ENCODE results near the gene ZFP62.
"Not testable (repeated sequence)": the region's sequence is repeated elsewhere in the genome, so short reads cannot be mapped to it uniquely, and the experiment has no call there.

Gene ZFP62

DNA sequence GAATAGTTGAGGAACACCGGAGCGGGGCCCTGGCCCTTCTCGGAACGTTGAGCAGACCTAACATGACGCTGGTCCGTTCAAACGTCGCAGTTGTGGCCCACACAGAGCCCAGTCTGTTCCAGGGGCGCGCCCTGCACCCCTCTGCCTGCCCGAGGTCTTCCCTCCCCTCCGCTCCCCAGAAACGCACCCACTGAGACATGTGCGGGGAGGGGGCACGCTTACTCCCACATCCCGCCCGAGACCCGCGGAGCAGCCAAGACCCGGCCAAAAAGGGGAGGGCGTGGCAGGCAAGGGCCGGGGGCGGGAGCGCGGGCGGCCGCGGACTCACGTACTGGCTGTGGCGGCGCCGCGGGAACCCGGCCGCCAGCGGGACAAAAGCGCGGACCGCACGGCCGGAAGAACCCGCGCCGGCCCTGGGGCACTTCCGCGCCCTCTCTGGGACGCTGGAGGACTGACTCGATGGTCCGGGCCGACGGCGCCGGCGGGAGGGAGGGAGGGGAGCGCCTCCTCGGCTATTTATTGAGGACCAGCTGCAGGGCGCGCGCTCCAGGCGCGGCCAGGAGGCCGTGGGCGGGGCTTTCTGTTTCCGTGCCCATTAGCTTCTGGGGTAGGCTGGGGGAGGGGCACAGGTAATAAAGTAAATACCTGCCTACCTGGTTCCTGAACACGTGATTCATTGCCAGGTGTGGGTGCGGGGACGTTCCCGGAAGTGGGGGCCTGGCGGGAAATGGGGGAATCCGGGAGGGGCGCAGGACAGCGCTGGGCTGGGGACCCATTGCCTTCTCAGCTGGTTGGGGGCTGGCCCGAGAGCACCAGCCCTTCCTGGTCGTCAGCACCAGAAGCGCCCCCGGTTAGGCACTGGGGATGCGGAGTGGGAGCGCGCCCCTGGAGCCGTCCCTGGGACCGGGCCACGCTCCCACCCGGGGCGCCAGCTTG is at the start of gene ZFP62:
Gene ZFP62 (minus strand): TSS at position 390 of the 936 bp plus-strand sequence. CDS start 57 bp downstream, at position 333.
- DNase-seq, result peak; percentile 42

DNA sequence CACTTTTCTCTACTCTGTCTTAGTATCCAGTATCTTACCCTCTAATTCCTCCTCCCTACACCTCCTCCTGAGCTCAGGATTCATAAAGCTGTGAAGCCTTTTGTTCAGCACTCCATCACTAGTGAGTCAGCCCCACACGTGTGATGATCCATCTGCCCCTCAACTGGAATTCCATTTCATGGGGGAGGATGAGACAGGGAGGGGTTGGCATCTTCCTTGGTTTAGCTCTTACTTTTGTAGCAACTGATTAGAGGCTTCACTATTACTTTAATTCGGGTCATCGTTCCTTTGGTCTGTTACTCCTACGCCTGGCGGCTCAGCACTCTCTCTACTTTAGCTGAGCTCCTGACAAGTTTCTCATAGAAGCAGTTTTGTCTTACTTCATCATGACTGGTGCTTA is 49.7 kb upstream of the ZFP62 start:
- DNase-seq, result no peak

DNA sequence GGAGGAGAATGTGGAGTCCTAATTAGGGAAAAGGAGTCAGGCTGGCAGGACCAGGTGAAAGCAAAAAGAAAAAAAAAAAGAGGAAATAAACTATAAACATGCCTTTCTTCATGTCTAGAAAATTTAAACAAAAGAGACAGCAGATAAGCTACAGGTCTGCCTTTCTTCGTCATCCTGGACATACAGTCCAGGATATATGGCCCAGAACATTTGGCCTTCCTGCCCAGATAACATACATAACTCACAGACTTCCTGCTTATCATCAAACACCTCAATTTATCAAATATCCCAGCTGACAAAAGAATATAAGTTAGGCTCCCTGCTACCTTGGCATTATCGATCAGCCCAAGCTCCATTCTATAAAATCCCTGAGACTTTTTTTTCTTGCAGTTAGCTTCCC is 49.1 kb upstream of the ZFP62 start:
- DNase-seq, result no peak

DNA sequence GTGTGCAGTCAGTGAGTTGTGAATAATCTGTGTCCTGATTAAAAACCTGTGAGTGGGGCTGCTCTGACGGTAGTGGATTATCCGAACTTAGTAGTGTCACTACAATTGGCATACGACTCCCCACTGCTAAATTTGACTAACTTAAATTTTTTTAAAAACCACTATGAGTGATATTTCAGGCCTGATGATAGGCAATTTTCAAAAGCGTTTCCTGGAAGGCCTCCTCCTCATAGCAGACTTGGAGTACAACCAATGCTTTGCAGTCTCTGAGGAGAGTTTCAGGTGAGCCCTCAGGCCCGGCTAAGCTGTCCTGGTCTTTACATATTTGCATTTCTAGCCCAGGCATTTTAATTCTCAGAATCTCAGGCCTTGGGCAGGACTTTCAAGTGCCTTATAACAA is 48.7 kb upstream of the ZFP62 start:
- no peak for DNase-seq

DNA sequence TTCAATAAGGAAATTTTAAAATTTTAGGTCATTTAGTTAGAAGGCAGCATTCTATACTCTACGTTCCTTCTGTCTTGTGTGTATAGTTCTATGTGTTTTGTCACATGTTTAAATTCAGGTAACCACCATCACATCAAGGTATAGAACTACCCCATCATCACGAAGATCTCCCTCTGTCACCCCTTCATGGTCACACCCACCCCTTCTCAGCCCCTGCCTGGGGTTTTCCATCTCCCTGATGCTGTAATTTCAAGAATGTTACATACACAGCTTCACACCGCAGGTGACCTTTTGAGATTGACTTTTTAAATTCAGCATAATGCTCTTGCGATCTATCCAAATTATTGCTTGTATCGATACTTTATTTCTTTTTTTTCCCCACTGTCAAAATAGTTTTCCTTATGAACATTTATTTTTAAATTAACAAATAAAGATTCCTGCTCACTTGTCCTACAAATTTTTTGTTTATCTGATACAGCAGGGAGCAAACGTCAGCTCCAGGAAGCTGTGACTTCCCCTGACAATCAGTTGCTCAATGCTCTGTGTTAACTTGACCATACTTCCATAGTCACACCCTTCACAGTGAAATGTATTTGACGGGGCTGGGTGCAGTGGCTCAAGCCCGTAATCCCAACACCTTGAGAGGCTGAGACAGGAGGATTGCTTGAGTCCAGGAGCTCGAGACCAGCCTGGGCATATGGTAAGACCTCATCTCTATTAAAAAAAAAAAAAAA is 48.1 kb upstream of the ZFP62 start:
- DNase-seq, result no peak

DNA sequence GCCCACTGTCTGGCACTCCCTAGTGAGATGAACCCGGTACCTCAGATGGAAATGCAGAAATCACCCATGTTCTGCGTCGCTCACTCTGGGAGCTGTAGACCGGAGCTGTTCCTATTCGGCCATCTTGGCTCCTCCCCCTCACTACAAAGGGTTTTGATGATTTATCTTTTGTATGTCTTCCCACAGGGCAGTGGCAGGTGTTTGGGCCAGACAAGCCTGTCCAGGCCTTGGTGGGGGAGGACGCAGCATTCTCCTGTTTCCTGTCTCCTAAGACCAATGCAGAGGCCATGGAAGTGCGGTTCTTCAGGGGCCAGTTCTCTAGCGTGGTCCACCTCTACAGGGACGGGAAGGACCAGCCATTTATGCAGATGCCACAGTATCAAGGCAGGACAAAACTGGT is 47.3 kb upstream of the ZFP62 start:
- no peak for DNase-seq

DNA sequence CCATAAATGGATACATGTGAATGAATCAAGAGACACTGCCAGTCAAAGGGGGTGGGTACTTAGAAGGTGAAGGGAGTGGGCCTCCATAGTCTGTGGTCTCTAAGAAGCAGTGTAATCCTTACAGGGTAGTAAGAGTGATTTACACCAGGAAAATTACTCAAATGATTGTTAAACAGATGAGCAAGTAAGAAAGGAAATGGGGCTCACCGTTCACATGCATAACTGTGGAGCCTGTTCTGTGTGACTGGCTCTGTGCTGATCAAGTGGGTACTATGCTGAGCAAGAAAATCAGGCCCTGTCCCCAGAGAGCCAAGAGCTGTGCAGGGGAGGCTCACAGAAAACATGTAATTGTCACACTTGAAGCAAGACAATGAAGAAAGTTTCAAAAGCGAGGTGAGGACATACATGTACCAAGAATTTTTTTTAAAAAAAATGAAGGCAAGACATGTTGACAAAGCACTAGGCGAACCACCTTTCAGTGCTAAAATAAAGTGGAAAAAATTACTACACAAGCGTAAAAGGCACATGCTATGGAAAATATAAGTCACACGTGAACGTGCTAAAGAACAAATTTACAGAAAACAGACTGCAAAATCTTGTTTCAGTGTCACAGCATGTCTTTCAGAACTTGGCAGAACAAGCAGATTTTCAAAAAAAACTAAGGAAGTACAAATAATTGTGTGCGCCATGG is 40.4 kb upstream of the ZFP62 start:
- no peak for DNase-seq

- DNase-seq, result no peak
Observed at GRCh38 chr5:180900178-180900577, 39.1 kb upstream of the ZFP62 start.

- DNase-seq, result no peak
Observed at GRCh38 chr5:180898621-180899246, 37.7 kb upstream of the ZFP62 start, which contains the start of gene BTNL8. Gene BTNL8 (plus strand): TSS chr5:180899159. CDS start chr5:180899311, 152 bp downstream.

- not testable (repeated sequence) for DNase-seq
Observed at GRCh38 chr5:180895330-180895729, 34.3 kb upstream of the ZFP62 start.

DNA sequence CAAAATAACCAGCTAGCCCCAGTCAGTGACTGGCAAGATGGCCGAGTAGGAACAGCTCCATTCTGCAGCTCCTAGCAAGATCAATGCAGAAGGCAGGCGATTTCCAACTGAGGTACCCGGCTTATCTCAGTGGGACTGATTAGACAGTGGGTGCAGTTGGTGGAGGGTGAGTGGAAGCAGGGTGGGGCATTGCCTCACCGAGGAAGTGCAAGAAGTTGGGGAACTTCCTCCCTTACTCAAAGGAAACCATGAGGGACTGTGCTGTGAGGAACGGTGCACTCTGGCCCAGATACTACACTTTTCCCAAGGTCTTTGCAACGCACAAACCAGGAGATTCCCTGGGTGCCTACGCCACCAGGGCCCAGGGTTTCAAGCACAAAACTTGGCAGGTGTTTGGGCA is 28.3 kb upstream of the ZFP62 start:
- no peak for DNase-seq

- DNase-seq, result not testable (repeated sequence)
Observed at GRCh38 chr5:180885845-180886529, 24.9 kb upstream of the ZFP62 start.

- no peak for DNase-seq
Observed at GRCh38 chr5:180875860-180876426, 14.9 kb upstream of the ZFP62 start.

GRCh38 chr5:180874804-180875582 is 13.9 kb upstream of the ZFP62 start:
- no peak for DNase-seq

DNA sequence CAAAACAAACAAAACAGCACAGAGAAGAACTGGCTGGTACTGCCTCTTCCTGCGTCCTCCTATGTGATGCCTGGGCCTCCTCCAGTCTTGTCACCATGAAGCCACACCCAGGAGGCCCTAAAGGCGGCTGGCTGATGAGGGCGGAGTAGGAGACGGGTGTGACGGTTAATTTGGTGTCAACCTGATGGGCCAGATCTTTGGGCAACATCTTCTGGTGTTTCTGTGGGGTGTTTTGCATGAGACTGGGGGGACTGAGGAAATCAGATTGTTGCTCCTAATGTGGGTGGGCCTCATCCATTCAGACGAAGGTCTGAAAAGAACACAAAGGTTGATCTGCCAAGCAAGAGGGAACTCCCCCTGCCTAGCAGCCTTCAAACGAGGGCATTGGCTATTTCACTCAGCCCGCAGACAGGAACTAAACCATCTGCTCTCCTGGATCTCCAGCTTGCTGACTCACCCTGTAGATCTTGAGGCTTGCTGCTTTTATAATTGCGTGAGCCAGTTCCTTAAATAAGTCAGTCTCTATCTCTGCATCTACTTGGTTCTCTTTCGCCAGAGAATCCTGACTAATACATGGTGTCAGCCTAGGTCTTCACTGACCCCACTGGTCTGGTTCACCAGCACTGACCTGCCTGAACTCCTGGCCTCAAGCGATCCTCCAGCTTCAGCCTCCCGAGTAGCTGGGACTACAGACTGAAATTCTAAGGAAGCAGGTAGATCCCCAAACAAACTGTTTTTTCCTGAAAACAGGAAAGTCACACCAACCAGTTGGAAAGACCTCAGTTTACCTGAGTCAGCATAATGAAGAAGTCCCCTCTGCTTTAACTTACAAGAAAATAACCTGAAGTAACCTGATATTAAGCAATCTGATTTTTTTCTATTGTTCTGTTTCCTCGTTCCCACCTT is 12.8 kb upstream of the ZFP62 start:
- no peak for DNase-seq

GRCh38 chr5:180872419-180872818 is 11.3 kb upstream of the ZFP62 start:
- DNase-seq, result no peak

DNA sequence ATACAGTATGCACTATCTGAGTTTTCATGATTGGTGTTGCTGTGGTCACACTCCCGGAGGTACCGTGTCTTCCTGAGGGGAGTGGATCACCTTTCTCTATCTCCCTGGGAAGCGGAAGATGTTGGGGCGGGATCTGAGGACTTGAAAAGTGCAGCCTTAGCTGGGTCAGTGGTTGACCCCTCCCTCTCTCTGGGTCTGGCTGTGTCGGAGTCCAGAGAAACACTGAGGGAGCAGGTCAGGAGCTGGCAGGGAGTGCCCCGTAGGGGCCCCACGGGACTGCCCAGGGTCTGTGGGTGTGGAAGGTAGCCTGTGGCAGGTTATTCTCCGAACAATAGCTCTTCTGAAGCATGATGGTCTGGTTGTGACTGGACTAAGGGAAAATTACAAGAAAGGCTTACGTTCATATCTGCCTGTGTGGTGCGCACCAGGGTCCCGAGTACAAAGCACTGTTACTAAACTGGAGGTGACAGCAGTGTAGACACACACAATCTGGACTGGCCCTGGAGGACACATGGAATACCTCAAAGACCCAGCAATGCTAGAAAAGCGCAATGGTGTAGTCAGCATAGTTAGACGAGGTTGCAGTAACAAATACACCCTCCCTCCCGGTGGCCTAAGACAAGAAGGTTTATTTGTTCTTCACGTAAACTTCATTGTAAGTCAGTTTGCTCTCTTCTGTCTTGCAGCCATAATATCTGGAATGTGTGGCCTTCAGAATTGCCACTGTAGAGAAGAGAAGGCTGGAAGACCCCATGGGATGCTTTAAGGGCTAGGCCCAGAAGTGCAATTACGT is 9.4 kb upstream of the ZFP62 start:
- DNase-seq, result no peak

- no peak for DNase-seq
Observed at GRCh38 chr5:180869587-180869986, 8.5 kb upstream of the ZFP62 start.

- DNase-seq, result peak; percentile 65
Observed at GRCh38 chr5:180868960-180869359, 7.9 kb upstream of the ZFP62 start.

Data from NCI-H1048 (cell line).